ENCODE measurements around the gene DALRD3. TPM values are rescaled to one million over a fixed set of nuclear protein-coding genes. Genes with fewer than 3 reads are reported as not detected.

DALRD3 gene
- total RNA-seq, 1 donor from 2014 or later: 55.2 TPM

DNA sequence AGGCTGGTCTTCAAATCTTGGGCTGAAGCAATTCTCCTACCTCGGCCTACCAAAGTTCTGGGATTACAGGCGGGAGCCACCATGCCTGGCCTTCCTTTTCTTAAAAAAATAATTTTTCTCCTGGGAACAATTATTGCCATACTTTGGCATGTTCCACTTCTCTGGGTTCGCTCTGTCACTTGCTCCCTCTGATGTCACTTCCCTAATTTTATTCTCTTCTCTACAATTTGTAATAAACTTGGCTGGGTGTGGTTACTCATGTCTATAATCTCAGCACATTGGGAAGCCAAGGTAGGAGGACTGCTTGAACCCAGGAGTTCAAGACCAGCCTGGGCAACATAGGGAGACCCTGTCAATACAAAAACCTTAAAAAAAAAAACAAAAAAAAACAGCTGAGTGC lies 16.9 kb upstream of the DALRD3 start:
- H3K36me3 ChIP-seq (ENCODE audit: control insufficient read depth, insufficient read depth, low read length): peaks cover 4% of the 10 kb centered on the region
- H3K27me3 ChIP-seq (ENCODE audit: control insufficient read depth, insufficient read depth, low read length): no peaks in the 10 kb centered on the region
- TF ChIP-seq, protein P1, sequence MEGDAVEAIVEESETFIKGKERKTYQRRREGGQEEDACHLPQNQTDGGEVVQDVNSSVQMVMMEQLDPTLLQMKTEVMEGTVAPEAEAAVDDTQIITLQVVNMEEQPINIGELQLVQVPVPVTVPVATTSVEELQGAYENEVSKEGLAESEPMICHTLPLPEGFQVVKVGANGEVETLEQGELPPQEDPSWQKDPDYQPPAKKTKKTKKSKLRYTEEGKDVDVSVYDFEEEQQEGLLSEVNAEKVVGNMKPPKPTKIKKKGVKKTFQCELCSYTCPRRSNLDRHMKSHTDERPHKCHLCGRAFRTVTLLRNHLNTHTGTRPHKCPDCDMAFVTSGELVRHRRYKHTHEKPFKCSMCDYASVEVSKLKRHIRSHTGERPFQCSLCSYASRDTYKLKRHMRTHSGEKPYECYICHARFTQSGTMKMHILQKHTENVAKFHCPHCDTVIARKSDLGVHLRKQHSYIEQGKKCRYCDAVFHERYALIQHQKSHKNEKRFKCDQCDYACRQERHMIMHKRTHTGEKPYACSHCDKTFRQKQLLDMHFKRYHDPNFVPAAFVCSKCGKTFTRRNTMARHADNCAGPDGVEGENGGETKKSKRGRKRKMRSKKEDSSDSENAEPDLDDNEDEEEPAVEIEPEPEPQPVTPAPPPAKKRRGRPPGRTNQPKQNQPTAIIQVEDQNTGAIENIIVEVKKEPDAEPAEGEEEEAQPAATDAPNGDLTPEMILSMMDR (IDR thresholded peaks at IDR 0.05; ENCODE audit: insufficient read depth, low read length, poor library complexity, severe bottlenecking): no peak
- H3K4me3 ChIP-seq (ENCODE audit: low read depth, low read length): no peak overlapping the region
- no peak for DNase-seq (ENCODE audit: low read depth)

DNA sequence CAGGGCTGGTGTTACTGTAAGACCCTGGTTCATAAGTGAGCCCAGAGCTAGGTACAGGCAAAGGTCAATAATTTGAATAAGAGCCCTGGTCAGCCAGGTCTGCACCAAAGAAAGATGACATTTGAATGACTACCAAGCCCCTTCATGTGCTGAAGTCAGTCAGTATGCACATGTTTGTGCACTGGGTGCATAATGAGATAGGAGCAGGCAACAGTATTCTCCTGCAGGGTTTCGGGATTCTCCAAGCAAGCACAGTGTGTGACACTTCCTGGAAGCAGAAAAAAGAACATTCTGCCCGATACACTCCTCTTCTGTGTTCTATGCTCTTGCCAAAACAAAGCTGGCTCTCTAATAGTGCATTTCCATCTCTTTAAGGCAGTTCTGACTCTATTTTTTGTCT lies 16.3 kb upstream of the DALRD3 start:
- DNase-seq (ENCODE audit: low read depth): no peak
- Histone ChIP-seq H3K4me3 (ENCODE audit: low read depth, low read length) (no peak overlapping the region), H3K36me3 (ENCODE audit: control insufficient read depth, insufficient read depth, low read length) (peaks cover 4% of the 10 kb centered on the region), H3K27me3 (ENCODE audit: control insufficient read depth, insufficient read depth, low read length) (no peaks in the 10 kb centered on the region)
- TF ChIP-seq, protein P1 (IDR thresholded peaks at IDR 0.05; ENCODE audit: insufficient read depth, low read length, poor library complexity, severe bottlenecking): no peak

DNA sequence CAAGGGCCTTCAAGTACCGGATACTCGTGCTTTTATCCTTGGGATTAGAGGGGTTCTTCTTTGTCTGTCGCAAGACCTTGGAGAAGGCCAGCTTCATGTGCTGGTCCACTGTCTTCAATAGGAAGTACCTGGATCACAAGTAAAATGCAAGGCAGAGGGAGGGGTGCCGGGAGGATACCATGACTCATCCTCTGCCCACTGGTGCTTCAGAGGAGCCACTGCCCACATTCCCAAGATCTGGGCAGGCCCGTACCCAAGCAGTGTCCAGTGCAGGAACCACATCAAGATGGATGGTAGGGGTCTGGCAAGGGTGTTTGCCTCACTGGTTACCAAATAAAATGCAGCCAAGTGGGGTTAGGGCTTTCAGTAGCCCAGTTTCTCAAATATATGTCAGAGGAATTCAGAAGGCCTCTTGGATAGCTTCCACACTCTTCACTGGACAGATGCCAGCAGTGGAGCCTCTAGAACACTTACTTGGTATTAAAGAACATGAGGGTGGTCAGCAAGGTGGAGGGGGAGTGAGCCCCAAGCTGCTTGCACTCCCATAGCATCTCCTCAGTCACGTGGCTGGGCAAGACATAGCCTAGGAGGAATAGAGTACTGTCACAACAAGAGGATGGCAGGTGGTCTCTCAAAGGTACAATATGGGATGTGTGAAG lies 14.4 kb upstream of the DALRD3 start:
- DNase-seq (ENCODE audit: low read depth): no peak
- TF ChIP-seq, protein P1 (IDR thresholded peaks at IDR 0.05; ENCODE audit: insufficient read depth, low read length, poor library complexity, severe bottlenecking): no peak
- H3K27me3 ChIP-seq (ENCODE audit: control insufficient read depth, insufficient read depth, low read length): no peaks in the 10 kb centered on the region
- peaks cover 4% of the 10 kb centered on the region for H3K36me3 ChIP-seq (ENCODE audit: control insufficient read depth, insufficient read depth, low read length)
- no peak overlapping the region for H3K4me3 ChIP-seq (ENCODE audit: low read depth, low read length)

DNA sequence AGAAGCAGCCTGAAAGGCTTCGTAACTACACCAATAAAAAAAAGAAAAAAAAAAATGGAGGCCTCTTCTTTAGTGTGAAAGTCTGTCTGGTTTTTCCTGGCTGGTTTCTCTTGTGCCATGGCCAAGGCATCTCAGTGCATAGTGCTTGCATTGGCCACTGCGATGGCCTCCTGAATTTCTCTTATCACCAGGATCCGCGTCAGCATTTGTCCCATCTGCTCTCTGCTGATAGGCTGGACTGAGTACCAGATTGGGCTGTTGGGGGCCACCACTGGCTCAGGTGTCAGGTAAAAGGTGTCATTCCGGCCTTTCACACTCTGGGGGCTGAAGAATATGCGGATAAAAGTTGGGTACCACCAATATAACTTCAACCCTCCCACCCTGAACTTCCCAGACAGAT lies 11.9 kb upstream of the DALRD3 start:
- no peak overlapping the region for H3K4me3 ChIP-seq (ENCODE audit: low read depth, low read length)
- TF ChIP-seq, protein P1 (IDR thresholded peaks at IDR 0.05; ENCODE audit: insufficient read depth, low read length, poor library complexity, severe bottlenecking): no peak
- H3K36me3 ChIP-seq (ENCODE audit: control insufficient read depth, insufficient read depth, low read length): peaks cover 5% of the 10 kb centered on the region
- no peak for DNase-seq (ENCODE audit: low read depth)
- H3K27me3 ChIP-seq (ENCODE audit: control insufficient read depth, insufficient read depth, low read length): no peaks in the 10 kb centered on the region

DNA sequence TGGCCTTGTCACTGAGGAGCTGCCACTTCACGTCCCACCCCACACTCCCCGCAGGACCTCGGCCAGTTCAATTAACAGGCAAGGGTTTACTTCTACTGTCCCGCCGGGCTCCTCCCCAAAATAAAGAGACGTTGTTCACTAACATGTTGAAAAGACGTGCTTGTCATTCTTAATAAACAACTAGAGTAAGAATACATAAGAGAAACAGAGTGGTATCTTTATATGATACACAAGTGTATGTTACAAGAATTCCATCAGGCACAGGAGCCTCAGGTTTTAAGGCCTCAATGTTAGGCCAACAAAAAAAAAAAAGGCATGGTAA lies 11.1 kb upstream of the DALRD3 start:
- TF ChIP-seq, protein P1 (IDR thresholded peaks at IDR 0.05; ENCODE audit: insufficient read depth, low read length, poor library complexity, severe bottlenecking): no peak
- DNase-seq (ENCODE audit: low read depth): no peak
- Histone ChIP-seq H3K27me3 (ENCODE audit: control insufficient read depth, insufficient read depth, low read length) (no peaks in the 10 kb centered on the region), H3K4me3 (ENCODE audit: low read depth, low read length) (no peak overlapping the region), H3K36me3 (ENCODE audit: control insufficient read depth, insufficient read depth, low read length) (peaks cover 3% of the 10 kb centered on the region)

Data from kidney epithelial cell (primary cell).